K562 (cell line): ENCODE results near the gene MEAF6. TPM values are rescaled to one million over a fixed set of nuclear protein-coding genes. Genes with fewer than 3 reads are reported as not detected.
A peak's percentile ranks its signal among the peaks of the same experiment; 100 is the strongest.

Experiments used
- CBX1 ChIP-seq: sonication (generic); IDR thresholded peaks from 2 replicates; pipeline ENCODE4 v1.6.1; 2016; ENCODE audit warnings: antibody characterized with exemption, low read depth, mild to moderate bottlenecking
- COPS2 ChIP-seq: fragments of 450-650 bp; conservative IDR thresholded peaks from 2 replicates; pipeline ENCODE4 v1.6.1; 2016; ENCODE audit warnings: mild to moderate bottlenecking, moderate library complexity
- CXXC5 ChIP-seq: fragments of 250-450 bp; sonication (Bioruptor Pico); IDR thresholded peaks from 2 replicates; pipeline ENCODE4 v1.8.0; 2022; ENCODE audit warnings: inconsistent platforms, mild to moderate bottlenecking, moderate library complexity
- ERF ChIP-seq: fragments of 450-650 bp; formaldehyde crosslinking; IDR thresholded peaks from 2 replicates; pipeline ENCODE4 v1.4.0; 2020; ENCODE audit warnings: mild to moderate bottlenecking, mixed read lengths
- ETV1 ChIP-seq: fragments of 450-650 bp; conservative IDR thresholded peaks from 2 replicates; pipeline ENCODE4 v1.6.1; 2016; ENCODE audit warnings: missing genetic modification characterization, control low read depth, low read depth, missing compliant biosample characterization
- GATAD2A ChIP-seq: fragments of 450-650 bp; IDR thresholded peaks from 2 replicates; pipeline ENCODE4 v1.6.1; 2017
- GTF2E2 ChIP-seq: fragments of 200-800 bp; sonication (Bioruptor generic); IDR thresholded peaks from 2 replicates; pipeline ENCODE4 v1.6.1; 2016; ENCODE audit warnings: missing genetic modification characterization, missing compliant biosample characterization
- HDAC2 ChIP-seq: fragments of 450-650 bp; IDR thresholded peaks from 2 replicates; pipeline ENCODE4 v1.6.1; 2016; ENCODE audit warnings: mild to moderate bottlenecking
- HMGN3 ChIP-seq: IDR thresholded peaks from 2 replicates; pipeline ENCODE4 v1.6.1; 2011; ENCODE audit warnings: borderline replicate concordance, low read depth, mild to moderate bottlenecking, mixed read lengths, low read length; ENCODE audit not compliant: insufficient read length; ENCODE audit errors: extremely low read depth
- SMARCA4 ChIP-seq: fragments of 450-650 bp; IDR thresholded peaks from 2 replicates; pipeline ENCODE4 v1.6.1; 2016
- SMARCA5 ChIP-seq: fragments of 450-650 bp; IDR thresholded peaks from 2 replicates; pipeline ENCODE4 v1.6.1; 2016
- SUPT5H ChIP-seq: fragments of 450-650 bp; IDR thresholded peaks from 2 replicates; pipeline ENCODE4 v1.6.1; 2016
- TGIF2 ChIP-seq: sonication (generic); formaldehyde crosslinking; IDR thresholded peaks from 2 replicates; pipeline ENCODE4 v1.8.1; 2022; ENCODE audit warnings: mild to moderate bottlenecking, missing genetic modification reagents, moderate library complexity
- THRB ChIP-seq: fragments of 450-650 bp; formaldehyde crosslinking; conservative IDR thresholded peaks from 2 replicates; pipeline ENCODE4 v1.4.0; 2022; ENCODE audit warnings: mild to moderate bottlenecking, missing genetic modification characterization
- TSC22D4 ChIP-seq: fragments of 450-650 bp; IDR thresholded peaks from 2 replicates; pipeline ENCODE4 v1.6.1; 2016; ENCODE audit warnings: missing genetic modification characterization, missing biosample characterization, control low read depth
- ZBTB40 ChIP-seq, 2 experiments: fragments of 450-650 bp in 1 of 2; sonication (generic) in 1 of 2; formaldehyde crosslinking in 1 of 2; IDR thresholded peaks; 2 replicates each; pipeline versions ENCODE4 v1.7.1 to v1.9.0; 2016 to 2022; ENCODE audit warnings: inconsistent platforms in 1 of 2, mild to moderate bottlenecking in 1 of 2, missing genetic modification reagents in 1 of 2
- ZNF217 ChIP-seq: sonication (generic); formaldehyde crosslinking; IDR thresholded peaks from 2 replicates; pipeline ENCODE4 v1.8.0; 2022; ENCODE audit warnings: mild to moderate bottlenecking, missing genetic modification reagents
- ZNF436 ChIP-seq: fragments of 250-450, 450-650 bp; sonication (Bioruptor Pico); formaldehyde crosslinking; IDR thresholded peaks from 2 replicates; pipeline ENCODE4 v1.7.0; 2020; ENCODE audit warnings: mild to moderate bottlenecking
- ZNF699 ChIP-seq: fragments of 250-450 bp; sonication (Bioruptor Pico); IDR thresholded peaks from 2 replicates; pipeline ENCODE4 v1.8.0; 2021; ENCODE audit warnings: mild to moderate bottlenecking, moderate library complexity; ENCODE audit not compliant: insufficient replicate concordance
- polyA plus RNA-seq, 8 experiments: library from polyadenylated mRNA; depleted of rRNA in 4 of 8; stranded (reverse) in 5 of 8; unstranded in 3 of 8; fragments of >200 nt; fragmentation: Nextera tagmentation in 2 of 8; fragmentation: Illumina TruSeq in 1 of 8; extraction: Ambion mirVana in 2 of 8; extraction: Trizol in 1 of 8; gene quantifications; 2 replicates each; pipeline versions ENCODE4 v1.2.1 to v1.2.3, GENCODE V29; 2011 to 2014; ENCODE audit warnings: inconsistent platforms in 1 of 8, missing spikeins in 1 of 8
- total RNA-seq, 7 experiments: library from RNA; depleted of rRNA in 6 of 7; stranded (reverse); fragments of >200 nt in 6 of 7; fragmentation: Illumina TruSeq in 2 of 7; extraction: Trizol in 2 of 7; gene quantifications; 2 replicates each; pipeline versions ENCODE4 v1.2.1 to v1.2.3, GENCODE V29; 2011 to 2021; ENCODE audit warnings: low replicate concordance in 1 of 7

Gene MEAF6
- total and polyA plus RNA-seq, 9 of the 15 experiments (the other 6 are each of a cell fraction or from before 2014, with no cell fraction given) = 55.0 to 151 (median 92.3) TPM

GRCh38 chr1:37553927-37554808 is 39.6 kb upstream of the MEAF6 start, which contains the start of gene SNIP1 (continued):
- TF ChIP-seq CXXC5 (CRISPR knock-in tag) = peak; percentile 69
- peak; percentile 99 for TF ChIP-seq ZBTB40 (IDR thresholded peaks at IDR 0.05)
- no peak for TF ChIP-seq ZBTB40 (CRISPR knock-in tag; IDR thresholded peaks at IDR 0.05)
- TF ChIP-seq SMARCA5 = peak; percentile 98
- no peak for TF ChIP-seq ZNF436 (CRISPR knock-in tag)
- peak; percentile 93 for TF ChIP-seq SUPT5H
- no peak for TF ChIP-seq TSC22D4
- TF ChIP-seq ETV1 (tag) = peak; percentile 56
- TF ChIP-seq SMARCA4 = peak; percentile 52
- no peak for TF ChIP-seq ZNF699 (CRISPR knock-in tag)
- TF ChIP-seq HMGN3 = peak; percentile 57
- no peak for TF ChIP-seq THRB (CRISPR knock-in tag)
- peak; percentile 36; the same call in 1 of the 2 replicates for TF ChIP-seq TGIF2 (CRISPR knock-in tag)
- 0 out of 2 replicates have a peak, but pooled peaks have one; percentile 39 for TF ChIP-seq ERF (CRISPR knock-in tag)
- peak; percentile 95 for TF ChIP-seq HDAC2
- TF ChIP-seq CBX1 = peak; percentile 99
- TF ChIP-seq GTF2E2 (tag) = peak; percentile 75; the same call in 1 of the 2 replicates
- no peak for TF ChIP-seq COPS2
- TF ChIP-seq ZNF217 (CRISPR knock-in tag) = no peak
- no peak for TF ChIP-seq GATAD2A
